Raji (cell line): ENCODE data around the gene ENDOV.

ENCODE experiments used
- POLR2A ChIP-seq: IDR thresholded peaks from 2 replicates; pipeline ENCODE4 v1.6.1; 2011; ENCODE audit warnings: low read depth, low read length, control low read depth; ENCODE audit not compliant: insufficient read depth

ENDOV gene

DNA sequence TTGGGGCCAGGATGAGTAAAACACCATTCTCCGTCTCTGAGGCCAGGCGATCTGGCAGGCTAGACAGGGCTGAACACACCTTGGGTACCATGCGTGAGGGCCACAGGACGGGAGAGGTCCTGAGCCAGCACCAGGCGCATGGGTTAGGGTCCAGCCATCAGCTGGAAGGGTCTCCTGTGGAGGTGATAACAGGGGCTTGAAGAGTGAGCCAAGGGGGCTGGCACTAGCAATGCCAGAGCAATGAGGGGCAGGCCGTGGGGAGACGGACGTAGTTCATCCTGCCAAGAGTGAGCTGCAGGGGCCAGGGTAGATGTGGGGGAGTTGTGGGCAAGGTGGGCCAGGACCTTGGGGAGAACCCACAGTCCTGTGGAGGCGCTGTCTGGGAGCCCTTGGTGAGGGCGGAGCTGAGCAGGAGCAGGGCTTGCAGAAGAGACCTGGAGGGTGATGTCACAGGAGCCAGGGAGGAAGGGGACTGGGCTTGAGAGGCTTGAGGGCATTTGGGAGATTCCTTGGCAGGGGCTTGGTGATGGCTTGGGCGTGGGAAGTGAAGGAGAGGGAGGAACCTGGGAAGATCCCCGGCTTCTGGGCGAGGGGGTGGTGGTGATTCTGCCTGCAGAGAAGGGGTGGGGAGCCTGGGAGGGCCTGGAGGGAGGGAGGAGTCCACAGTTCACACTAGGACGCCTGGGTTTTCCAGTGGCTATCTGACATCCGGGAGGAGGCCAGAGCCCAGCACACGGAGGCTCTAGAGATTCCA, 67.8 kb downstream of the ENDOV start:
- no peak for TF ChIP-seq POLR2A

DNA sequence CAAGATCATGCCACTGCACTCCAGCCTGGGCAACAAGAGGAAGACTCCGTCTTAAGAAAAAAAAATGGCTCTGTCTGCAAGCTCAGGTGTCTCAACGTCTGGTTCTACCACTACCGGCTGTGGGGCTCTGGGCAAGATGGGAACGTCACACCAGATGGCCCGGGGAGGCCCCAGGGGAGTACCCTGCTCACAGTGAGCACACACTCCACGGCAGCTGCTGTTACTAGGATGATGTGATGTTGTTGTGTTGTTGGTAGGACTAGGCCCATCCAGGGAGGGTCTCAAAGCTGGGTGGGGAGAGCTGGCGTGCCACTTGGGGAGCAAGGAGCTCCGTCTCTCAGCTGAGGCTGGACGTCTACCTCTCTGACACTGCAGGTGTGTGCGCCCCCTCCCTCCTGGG, 70.9 kb downstream of the ENDOV start:
- TF ChIP-seq POLR2A, result 0 out of 2 replicates have a peak, but pooled peaks have one; percentile 28

- no peak for TF ChIP-seq POLR2A
Observed at GRCh38 chr17:80486692-80487091, 71.7 kb downstream of the ENDOV start.

DNA sequence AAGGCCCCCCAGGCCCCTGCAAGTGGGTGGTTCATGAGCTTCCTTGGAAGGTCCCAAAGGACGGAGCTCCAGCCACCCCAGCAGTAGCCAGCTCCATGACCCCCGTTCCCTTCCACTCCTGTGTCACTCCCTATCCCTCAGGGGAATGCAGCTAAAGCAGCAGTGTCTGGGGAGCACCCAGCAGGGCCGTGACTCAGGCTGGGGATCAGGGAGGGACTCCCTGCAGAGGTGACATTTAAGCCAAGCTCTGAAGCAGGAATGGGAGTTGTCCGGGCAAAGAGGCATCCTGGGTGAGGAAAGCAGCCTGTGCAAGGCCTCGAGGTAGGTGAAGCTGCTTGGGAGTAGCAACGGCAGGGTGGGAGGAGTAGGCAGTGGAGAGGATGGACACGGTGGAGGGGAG, 72.5 kb downstream of the ENDOV start:
- no peak for TF ChIP-seq POLR2A
